CD4-positive, alpha-beta T cell treated with Interleukin-12 subunit alpha and Interleukin-12 subunit beta, for 1 hour (primary cell): ENCODE measurements around the gene MYCN.
"Not testable (repeated sequence)": the region's sequence is repeated elsewhere in the genome, so short reads cannot be mapped to it uniquely, and the experiment has no call there.

ENCODE experiments used
- DNase-seq: peaks from one replicate; pipeline ENCODE4 v3.0.0-alpha.2; 2020

The MYCN gene

DNA sequence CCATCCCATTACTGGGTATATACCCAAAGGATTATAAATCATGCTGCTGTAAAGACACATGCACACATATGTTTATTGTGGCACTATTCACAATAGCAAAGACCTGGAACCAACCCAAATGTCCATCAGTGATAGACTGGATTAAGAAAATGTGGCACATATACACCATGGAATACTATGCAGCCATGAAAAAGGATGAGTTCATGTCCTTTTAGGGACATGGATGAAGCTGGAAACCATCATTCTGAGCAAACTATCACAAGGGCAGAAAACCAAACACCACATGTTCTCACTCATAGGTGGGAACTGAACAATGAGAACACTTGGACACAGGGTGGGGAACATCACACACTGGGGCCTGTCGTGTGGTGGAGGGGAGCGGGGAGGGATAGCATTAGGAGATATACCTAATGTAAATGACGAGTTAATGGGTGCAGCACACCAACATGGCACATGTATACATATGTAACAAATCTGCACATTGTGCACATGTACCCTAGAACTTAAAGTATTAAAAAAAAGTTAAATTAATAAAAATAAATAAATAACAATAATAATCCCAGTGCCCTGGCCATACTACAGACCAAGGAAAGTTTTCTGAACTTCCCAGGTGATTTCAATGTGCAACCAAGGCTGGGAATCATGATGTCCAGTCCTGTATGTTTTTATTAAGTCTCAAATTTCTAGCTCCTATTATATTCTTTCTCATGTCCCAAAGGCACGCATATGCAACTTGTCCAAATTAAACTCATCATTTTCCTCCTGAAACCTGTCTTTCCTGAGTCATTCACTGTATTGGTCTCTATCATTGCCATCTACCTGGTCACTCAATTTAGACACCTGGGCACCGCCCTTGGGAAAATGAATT lies 23.0 kb downstream of the MYCN start:
- DNase-seq: not testable (repeated sequence)

DNA sequence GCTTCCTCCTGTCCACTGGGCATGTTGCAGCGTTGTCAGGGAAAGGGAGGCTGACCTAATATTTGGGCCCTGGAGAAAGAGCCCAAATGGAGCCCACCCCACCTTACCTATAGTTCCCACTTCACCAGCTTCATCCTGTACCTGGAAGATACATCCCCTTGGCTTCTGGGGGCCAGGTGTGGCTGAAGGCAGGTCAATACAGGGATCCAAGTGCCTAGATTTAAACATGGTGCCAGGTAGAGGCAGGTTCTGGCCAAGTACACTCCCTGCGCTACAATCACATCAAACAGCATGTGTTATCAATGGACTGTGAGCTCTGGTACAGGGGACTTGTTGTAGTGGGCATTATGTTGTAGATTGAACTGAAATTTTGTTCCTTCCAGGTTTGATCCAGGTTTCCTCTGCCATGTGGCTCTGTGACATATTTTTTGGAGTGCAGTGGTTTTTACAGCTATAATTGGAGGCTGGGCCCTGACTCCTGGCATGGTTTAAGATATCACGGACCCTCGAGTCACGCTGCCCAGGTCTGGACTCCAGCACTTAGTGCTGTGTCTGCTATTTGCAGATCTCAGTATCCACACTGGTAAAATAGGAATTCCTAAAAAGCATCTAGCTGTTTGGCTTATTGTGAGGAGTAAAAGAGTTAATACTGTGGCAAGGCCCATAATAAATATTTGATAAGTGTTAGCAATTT lies 23.8 kb downstream of the MYCN start:
- no peak for DNase-seq

DNA sequence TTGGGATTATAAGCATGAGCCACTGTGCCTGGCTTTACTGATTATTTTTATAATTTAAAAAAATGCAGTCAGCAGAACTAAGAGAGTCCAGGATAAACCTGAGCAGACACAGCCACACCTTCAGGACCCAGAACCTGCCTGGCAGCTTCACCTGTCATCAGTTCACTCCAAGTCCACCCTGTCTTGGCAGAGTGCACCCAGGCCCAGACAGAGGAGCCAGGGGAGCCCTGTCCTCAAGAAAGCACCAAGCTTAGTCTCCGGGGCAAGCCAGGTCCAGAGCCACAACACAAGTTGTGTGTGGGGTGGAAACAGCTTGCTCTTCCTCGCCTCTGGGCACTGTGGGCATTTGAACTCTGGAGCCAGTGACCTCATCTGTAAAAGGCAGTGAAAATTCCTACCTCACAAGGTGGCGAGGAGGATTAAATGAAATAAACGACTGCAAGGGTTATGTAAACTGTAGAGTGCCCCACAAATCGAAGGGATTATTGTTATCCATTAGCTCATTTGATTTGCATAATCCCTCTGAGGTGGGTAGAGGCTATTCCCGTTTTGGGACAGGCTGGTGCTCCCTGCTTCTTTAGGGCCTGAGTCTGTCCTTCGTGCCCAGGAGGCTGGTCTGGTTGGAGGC lies 24.7 kb downstream of the MYCN start:
- DNase-seq: no peak

DNA sequence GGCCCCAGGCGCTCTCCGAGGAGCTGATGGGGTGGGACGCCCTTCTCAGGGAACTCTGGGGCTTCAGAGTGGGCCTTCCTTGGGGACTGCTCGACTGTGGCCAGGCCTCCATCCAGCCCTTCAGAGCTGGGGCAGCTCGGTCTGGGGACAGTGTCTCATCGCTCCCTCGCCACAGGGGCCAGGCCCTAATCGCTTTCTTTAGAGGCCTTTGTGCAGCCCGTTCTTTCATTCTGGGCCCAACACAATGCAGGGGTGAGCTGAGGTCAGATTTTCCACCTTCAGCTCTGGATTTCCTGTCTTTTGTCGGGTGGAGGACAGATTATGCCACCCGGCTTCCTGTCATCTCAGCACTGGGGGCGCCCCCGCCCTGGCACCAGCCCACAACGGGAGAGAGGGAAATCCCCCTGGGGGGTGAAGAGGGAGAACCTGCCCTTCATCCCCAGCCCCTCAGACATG lies 25.2 kb downstream of the MYCN start:
- DNase-seq: peak; percentile 19

DNA sequence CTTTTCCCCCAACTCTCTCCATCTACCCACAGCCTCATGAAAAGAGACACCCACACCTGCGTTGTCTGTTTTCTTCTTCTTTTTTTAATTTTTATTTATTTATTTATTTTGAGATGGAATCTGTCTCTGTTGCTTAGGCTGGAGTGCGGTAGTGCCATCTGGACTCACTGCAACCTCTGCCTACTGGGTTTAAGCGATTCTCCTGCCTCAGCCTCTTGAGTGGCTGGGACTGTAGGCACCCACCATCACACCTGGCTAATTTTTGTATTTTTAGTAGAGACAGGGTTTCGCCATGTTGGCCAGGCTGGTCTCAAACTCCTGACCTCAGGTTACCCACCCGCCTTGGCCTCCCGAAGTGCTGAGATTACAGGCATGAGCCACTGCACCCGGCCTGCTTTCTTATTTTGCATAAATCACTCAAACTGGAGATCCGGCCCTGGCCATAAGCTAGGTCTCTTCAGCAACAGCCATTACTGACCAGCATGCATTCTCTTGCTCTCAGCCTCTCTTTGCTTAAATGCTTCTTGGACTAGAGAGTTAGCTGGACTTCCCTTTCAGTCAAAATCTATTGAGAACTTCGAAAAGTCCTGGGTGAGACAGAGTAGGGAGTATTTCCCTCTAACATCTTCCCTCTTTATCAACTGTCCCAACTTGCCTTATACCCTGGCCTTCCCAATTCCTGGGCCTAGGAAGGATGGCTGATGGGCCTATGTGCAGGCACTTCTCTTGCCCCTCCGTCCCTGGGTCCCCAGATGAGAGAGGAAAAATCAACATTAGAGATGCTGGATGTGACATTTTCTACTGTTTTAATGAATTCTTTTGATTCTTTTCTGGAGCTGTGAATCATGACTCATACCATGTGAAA lies 27.3 kb downstream of the MYCN start:
- DNase-seq: no peak

DNA sequence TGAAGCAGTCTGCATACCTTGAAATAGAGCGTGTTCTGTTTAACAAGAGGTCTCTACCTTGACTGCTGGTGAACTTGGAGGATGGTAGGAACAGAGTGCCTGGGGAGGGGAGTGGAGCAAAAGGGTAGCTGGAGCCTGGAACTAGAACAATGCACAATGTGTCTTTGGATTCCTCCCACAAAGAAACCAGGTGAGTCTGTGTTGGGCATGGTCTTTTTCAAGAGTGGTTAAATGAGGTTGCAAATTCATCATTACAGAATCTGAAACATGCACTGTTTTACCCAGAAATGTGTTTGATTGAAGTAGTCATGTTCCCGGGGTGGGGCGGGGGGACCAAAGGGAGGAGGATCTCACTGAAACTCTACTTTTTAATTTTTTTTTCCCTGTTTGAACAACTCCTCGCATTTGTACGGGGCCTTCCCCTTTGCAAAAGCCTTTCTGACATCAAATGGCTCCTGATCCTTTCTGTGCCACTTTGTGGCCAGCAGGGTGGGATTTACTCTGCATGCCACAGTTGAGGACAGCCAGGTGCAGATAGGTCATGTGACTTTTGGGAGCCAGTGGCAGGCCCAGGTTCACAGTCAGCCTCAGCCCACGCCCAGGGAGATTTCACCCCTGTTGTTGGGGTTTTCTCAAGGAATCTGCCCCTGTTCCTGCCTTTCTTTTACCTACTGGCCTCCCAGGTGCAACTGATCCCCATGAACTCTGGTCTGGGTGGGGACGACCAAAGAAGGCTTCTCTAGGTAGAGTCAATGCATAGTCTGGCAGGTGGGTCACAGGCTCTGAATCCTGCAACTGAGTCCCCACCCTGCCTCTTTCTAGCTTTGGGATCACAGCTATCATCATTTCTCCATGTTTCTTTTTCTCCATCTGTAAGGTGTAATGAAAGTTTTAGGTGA lies 28.2 kb downstream of the MYCN start:
- DNase-seq: no peak

DNA sequence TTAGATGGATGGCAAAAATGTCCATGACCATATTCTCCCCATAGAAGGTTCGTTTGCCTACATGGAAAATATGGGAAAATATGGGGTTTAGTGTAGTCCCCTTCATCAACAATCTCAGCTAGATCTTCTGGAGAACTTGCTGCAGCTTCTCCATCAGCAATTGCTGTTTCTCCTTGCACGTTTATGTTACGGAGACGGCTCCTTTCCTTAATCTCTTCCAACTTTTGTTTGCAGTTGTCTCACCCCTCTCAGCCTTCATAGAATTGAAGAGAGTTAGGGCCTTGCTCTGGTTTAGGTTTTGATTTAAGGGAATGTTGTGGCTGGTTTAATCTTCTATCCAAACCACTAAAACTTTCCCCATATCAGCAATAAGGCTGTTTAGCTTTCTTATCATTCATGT lies 28.9 kb downstream of the MYCN start:
- DNase-seq: no peak

DNA sequence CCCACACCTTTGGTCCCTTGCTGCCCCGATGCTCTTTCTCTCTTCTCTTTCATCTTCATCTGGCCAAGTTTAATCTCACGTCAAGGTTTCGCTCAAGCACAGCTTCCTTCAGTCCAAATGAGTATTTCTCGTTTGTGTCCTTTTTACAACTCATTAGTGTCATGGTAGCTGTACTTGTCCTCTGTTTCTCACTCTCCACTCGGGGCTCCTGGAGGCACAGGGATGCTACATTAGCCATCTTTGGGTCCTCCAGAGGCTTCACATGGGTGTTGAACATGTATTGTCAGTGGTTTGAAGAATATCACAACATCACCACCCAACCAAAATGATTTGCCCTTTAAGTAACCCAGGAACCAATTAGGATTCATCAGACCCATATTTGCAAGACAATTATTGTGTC lies 30.4 kb downstream of the MYCN start:
- no peak for DNase-seq

DNA sequence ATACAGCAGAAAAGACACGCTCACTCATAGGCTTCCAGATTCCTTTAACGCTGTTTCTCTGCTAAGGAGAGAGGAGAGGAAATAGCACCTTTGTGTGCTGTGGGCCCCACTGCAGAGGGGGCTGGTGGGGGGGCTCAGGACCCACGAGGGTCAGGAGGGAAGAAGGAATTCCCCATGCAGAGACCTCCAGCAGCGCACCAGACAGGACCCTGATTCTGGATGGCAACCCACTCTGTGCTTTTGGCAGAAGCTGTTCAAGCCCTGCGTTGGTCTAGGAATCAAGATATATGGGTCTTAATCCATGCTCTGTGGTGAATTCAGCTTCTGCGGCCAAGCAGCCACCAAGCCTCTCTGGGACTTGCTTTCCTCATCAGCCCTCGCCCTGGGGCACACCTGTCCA lies 31.0 kb downstream of the MYCN start:
- DNase-seq: no peak

DNA sequence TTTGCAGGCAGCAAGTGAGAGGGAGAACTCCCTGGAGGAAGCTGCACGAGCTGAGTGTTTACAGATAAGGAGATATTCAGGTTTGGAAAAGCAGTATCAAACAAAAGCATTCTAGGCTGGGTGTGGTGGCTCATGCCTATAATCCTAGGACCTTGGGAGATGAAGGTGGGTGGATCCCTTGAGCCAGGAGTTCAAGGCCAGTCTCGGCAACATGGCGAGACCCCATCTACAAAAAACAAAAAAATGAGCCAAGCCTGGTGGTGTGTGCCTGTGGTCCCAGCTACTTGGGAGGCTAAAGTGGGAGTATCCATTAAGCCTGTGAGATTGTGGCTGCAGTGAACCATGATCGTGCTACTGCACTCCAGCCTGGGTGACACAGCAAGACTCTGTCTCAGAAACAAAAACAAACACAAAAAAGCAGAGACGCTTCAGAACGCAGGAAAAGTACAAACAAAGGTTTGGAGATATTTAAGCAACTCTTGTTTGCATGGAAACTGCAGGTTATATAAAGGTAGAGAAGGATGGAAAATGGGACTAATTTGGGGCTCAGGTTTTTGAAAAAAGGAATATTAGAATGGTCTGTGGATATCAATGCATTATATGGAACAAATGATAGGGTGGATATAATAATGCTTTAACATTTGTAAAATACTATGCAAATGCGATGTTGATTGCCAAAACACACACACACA lies 31.6 kb downstream of the MYCN start:
- DNase-seq: no peak

DNA sequence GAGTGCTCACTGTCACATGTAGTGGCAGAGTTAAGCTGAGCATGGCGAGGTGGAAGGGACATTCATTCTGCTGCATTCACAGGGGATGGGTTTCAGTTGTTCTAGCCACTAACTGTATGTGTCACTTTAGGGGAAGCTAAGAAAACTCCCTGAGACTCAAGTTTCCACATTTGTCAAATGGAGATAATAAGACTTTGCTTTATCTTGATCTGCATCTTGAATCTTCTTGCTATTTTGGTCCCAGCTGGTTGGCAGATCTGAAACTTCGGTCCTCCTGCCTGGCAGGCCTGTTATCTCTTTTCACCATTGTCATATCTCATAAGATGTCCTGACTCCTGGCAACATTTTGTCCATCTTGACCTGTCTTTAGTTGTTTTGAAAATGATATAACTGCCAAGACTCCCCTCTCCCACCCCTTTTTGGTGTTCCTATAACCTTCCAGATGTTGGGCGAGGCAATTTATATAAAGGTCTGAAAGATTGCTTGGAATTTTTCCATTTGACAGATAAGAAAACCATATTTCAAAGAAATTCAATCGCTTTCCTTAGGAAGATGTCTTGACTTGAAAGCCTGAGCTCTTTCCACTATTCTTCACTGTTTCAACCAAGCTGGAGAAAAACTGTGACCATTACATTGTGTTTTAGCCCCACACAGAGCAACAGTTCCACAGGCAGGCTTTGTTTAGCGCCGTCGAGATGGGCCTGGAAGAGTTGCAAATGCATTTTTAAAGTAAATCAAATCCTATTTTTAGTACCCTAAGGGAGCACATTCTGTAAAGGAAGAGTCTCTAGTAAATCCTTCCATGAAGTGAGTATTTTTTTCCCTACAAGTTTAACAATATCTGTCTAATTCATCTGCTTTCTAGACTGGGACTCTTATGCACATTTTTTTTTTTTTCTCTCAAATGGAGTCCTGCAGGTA lies 33.4 kb downstream of the MYCN start:
- no peak for DNase-seq

DNA sequence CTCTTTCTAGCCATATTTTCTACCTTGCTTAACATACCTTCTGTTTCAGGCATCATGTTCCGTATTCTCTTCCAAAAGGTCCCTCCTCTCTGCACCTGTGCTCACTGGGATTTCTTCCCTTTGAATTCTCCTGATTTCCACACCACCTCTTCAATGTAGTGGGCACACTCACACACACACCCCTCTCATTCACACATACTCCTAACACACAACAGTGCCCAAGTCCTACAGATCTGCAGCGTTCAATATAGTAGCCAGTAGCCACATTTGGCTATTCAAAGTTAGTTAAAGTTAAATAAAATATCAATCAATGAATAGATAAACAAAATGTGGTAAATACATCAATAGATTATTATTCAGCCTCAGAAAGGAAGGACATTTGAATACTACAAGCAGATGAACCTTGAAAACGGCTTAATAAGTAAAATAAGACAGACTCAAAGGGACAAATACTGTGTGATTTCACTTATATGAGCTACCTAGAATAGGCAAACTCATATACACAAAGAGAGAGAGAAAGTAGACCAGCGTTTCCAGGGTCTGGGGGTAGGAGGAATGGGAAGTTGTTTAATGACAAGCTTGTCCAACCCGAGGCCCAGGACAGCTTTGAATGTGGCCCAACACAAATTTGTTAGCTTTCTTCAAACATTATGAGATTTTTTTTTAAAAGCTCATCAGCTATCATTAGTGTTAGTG lies 34.4 kb downstream of the MYCN start:
- no peak for DNase-seq

DNA sequence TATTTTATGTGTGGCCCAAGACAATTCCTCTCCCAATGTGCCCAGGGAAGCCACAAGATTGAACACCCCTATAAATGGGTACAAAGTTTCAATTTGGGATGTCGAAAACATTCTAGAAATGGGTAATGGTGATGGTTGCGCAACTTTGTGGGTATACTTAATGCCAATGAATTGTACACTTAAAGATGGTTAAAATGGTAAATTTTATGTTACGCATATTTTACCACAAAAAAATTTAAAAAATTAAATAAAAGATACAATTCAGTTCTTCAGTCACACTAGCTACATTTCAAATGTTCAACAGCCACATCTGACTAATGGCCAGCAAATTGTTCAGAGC lies 34.9 kb downstream of the MYCN start:
- DNase-seq: no peak

DNA sequence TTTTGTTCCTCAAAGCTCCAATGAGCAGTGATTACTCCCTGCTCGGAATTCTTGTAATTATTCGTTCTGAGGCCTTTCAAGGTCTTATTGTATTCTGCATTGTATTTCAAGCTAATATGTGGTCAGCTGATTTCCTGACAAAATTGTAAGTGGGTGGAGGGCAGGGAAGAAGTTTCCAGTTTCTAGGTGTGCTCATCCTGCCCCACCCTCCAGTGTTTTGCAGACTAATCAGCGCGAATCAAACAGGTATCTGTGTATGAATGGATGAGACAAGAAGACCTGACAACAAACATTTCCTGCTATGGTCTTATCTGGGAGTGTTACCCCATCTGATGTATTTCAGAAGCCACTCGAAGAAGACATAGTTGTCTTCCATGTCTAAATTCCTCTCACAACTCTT lies 35.3 kb downstream of the MYCN start:
- no peak for DNase-seq

DNA sequence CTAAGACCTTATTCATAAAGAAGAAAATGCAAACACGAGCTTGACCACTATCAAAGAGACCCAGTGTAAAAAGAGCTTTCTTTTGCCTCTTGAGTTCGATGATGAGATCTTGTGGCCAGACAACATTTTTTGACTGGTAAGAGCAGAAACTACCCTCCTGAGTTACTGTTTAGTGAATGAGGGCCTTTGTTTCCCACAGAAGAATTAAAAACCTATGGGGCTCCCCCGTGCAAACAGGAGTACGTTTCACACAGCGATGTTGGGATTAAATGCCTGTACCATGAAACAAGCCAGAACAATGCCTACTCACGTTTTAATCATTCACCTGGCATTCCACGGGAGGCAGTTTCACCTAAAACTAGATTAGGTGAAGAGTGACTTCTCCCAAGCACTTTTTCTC lies 36.0 kb downstream of the MYCN start:
- DNase-seq: no peak

DNA sequence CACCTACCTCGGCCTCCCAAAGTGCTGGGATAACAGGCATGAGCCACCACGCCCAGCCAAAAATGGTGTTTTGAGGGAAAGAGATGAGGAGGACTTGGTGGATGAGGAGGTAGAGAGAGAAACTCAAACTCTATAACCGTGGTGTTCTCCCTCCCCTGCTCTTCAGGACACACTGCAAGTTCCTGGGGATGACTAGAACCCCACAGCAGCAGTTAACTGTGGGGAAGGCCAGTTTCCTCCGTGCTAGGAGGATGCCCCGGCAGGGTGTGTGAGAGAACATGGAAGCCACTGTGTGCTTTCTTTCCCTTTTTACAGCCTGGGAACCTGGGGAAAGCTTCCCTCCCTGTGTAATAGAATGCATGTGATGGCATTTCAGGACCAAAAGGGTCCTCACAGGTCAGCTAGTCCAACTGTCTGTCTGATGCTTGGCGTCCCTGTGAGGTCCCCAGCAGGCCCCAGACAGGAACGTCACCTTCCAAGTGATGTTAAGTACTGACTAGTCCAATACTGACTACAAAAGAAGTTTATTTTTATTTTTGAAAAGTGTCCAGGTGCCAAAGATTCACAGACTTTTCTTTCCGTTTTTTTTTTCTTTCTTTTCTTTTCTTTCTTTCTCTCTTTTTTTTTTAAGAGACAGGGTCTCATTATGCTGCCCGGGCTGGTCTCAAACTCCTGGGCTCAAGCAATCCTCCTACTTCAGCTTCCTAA lies 38.9 kb downstream of the MYCN start:
- DNase-seq: no peak

DNA sequence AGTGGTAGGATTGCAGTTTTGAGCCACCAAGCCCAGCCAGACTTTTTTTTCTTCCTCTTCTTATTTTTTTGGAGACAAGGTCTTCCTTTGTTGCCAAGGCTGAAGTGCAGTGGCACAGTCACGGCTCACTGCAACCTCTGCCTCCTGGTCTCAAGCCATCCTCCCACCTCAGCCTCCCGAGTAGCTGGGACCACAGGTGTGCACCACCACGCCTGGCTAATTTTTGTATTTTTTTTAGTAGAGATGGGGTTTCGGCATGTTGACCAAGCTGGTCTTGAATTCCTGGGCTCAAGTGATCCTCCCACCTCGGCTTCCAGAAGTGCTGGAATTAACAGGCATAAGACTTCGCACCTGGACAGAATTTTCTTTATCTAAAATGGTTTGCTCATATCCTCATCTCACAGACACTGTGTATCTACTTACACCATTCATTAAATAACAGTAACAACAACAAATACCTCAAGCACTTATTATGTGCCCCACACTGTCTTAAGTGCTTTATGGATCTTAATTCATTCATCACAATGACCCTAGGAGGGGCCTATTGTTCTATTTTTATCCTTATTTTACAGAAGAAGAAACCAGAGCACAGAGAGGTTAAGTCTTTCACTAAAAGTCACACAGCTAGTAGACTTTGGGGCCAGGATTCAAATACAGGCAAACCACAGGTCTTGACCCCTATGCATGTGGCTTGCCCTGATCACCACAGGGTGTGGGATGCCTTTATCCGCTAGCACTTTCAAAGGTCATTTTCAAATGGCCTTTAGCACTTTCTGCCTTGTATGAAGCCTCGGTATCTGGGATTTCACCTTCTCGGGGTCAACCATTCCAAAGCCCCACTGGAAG lies 39.6 kb downstream of the MYCN start:
- DNase-seq: no peak

DNA sequence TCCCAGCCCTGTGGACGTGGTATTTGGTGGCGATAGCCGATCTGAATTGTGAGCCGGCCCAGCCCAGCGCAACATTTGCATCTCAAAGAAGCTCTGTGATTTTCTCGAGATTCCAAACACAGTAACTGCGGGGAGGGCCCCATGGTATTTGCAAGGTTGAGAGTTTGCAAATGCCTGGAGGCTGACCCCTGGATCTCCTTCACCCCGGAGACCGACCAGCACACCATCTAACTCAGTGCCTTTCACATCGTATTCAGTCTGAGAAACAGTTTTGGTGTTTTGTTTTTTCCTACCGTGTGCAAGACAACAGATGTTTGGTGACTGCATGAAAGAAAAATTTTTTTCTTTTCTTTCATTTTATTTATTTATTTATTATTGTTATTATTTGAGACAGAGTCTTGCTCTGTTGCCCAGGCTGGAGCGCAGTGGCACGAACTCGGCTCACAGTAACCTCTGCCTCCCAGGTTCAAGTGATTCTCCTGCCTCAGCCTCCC lies 40.3 kb downstream of the MYCN start:
- no peak for DNase-seq
